ENCODE results near the gene WWC1.
A peak's percentile ranks its signal among the peaks of the same experiment; 100 is the strongest.

The WWC1 gene

DNA sequence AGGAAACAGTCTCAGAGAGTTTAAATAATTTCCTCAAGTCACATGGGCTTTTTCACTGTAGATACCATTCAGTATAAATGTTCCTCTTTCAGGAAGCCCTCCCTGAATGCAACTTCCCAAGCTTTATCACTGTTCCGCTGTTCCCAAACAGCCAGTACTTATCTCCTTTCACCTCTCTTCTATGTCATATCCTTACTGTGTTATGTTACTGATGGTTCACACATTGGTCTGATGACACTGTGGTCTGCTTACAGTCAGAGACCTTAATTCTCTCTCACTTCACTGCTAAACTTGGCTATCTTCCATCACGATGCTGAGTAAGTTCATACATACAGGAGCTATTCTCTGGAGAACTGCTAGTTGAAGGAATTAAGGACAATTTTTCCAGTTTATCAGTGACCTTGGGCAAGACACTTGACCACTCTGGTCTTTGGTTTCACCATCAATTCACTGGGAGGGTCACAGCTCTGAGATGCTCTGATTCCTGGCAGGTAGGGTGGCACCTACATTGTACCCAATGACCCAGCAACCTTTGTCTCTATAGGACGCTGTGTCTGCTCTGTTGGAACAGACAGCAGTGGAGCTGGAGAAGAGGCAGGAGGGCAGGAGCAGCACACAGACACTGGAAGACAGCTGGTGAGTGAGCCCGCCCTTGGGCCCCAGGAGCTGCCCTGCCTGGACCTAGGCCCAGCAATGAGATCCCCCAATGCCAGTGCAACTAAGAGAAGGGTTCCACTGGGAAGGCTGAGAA is 152.7 kb downstream of the WWC1 start:
- DNase-seq (ENCODE audit: low read depth): no peak

DNA sequence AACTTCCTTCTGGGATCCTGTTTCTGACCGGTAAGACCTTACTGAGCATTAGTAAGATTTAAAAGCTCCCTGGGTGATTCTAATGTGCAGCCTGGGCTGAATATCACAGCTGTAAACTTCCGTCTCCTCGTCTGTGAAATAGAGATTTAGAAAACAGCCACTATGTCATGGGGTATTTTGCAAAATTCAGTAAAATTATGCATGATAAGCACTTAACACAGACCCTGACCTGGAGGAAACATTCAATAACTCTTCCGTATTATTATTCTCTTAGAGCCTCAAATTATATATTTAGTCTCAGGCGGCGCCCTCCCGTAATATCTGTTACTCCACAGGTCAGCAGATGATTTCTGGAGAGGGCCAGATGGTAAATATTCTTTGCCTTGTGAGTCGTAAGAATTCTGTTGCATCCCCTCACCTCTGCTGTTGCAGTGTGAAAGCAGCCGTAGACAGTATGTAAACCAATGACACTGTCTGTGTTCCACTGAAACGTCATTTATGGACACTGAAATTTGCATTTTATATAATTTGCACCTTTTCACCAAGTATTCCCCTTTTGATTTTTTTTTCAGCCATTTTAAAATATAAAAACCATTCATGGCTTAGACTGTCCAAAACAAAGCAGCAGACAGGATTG is 155.7 kb downstream of the WWC1 start:
- no peak for DNase-seq (ENCODE audit: low read depth)

DNA sequence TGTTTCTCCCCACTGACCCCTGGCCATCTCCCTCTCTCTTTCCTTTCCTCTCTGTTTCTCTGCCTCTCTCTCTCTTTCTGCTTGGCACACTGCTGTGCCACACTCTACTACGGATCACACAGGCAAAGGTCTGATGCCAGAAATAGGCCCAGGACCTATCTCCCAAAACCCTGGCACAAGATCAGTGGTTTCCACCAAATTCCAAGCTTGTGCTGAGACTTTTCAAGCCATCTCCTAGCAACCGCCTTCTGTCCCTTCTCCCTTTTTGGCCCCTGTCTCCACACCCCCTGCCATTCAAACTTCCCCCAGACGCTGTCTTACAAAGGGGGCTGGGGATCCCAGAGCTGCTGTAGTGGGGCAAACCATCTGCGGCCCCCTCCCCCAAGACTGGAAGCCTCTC is 156.4 kb downstream of the WWC1 start:
- no peak for DNase-seq (ENCODE audit: low read depth)

DNA sequence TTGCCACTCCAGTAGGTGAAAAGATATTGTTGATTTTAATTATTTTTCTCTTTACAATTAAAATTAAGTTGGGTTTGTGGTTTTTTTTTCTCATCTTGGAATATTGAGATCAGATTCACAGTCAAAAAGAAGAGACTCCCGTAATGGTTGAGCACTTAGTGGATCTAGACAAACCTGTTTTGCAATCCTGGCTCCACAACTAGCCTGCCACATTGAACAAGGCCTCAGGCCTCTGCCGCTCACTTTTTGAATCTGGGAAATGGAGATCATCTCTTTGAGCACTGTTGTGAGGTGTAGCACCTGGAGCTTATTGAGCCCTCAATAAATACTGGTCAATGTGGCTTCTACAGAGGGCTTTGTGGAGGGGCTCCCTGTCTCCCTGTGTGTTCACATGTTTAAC is 157.7 kb downstream of the WWC1 start:
- no peak for DNase-seq (ENCODE audit: low read depth)

DNA sequence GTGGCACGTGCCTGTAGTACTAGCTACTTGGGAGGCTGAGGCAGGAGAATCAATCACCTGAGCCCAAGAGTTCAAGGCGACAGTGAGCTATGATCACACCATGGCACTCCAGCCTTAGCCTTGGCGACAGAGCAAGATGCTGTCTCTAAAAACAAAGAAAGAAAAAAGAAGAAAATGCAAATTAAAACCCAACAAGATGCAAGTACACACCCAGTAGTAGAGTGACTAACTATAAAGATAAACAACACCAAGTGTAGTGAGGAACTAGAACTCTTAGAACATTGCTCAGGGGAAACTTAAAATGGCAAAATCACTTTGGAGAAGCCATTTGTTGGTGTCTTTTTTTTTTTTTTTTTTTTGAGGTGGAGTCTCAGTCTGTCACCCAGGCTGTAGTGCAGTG is 160.1 kb downstream of the WWC1 start:
- DNase-seq (ENCODE audit: low read depth): no peak

DNA sequence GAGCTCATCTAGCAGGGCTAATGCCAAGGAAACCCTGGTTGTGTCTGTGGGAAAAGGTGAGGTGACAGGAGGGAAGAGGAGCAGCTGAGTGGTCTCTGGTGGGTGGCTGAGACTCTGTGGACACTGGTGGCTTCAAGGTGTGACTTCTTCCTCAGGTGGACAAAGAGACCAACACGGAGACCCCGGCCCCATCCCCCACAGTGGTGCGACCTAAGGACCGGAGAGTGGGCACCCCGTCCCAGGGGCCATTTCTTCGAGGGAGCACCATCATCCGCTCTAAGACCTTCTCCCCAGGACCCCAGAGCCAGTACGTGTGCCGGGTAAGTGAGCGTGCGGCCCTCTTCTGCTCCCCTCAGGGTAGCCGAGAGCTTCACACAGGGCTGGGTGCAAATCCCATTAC is 163.8 kb downstream of the WWC1 start:
- DNase-seq (ENCODE audit: low read depth): no peak

DNA sequence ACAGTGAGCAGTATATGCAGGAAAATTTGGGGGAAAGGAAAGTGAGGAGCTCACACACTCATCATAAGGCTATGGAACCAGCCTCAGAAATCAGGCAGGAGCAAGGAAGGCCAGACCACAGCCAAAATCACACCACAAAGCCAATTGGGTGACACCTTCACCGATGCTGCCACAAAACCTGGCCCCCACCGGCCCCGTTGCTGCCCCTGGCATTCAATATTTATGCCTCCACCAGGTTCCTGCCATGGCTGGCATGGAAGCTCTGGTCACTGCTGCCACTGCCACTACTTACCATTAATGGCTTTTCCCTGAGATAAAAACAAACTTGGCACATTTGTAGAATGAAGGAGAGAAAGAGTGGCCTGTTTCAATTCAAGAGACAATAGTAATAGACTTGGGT is 166.1 kb downstream of the WWC1 start:
- no peak for DNase-seq (ENCODE audit: low read depth)

DNA sequence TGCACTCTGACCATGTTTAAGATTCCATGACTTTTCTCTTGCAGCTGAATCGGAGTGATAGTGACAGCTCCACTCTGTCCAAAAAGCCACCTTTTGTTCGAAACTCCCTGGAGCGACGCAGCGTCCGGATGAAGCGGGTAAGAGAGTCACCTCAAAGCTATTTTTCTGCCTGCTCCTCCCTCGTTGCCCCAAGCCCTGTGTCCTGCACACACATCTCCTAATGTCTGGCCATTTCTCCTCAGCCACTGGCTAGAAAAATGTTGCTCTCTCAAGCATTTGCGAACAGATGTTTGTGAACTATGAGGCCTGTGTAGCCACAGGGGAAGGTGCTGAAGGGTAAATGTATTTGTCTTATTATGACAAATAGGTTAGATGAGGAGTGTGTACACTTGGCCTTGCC is 169.2 kb downstream of the WWC1 start:
- no peak for DNase-seq (ENCODE audit: low read depth)

DNA sequence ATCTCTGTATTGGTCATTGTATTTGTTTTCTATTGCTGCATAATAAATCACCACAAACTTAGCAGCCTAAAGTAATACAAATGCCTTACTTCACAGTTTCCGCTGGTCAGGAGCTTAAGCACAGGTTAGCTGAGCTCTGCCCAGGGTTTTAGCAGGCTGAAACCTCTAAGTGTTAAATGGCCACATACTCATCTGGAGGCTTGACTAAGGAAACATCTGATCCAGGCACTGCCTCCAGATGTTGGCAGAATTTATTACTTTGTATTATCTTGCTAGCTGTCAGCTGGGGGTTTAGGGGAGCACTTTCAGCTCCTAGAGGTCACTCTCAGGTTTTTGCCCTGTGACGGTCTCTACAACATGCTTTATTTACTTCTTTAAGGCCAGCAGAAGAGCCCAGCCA is 171.6 kb downstream of the WWC1 start:
- DNase-seq (ENCODE audit: low read depth): no peak

DNA sequence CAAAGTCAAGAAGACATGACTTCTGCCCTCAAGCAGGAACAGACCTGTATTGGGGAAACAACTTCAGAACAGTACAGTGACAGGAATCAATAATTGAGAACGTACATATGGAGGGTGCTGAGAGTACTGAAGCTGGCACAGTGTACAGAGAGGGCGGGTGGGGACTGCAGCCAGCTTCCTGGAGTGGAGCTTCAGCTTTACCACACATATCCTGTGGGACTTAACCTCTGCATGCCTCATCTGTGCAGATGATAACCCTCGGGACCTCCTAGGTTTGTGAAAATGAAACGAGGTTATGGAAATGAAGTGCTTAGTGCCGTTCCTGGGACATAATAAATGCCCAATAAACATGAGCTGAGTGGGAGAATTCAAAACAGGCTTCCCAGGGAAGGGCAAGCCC is 172.8 kb downstream of the WWC1 start:
- DNase-seq (ENCODE audit: low read depth): no peak

DNA sequence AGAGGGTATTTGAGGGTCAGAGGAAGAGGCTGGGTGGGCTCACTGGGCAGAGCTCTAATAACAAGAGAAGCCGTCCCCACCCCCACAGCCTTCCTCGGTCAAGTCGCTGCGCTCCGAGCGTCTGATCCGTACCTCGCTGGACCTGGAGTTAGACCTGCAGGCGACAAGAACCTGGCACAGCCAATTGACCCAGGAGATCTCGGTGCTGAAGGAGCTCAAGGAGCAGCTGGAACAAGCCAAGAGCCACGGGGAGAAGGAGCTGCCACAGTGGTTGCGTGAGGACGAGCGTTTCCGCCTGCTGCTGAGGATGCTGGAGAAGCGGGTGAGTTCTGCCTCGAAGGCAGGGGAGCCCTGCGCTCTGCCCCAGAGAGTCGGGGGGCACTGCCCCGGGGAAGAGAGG is 173.2 kb downstream of the WWC1 start:
- no peak for DNase-seq (ENCODE audit: low read depth)

DNA sequence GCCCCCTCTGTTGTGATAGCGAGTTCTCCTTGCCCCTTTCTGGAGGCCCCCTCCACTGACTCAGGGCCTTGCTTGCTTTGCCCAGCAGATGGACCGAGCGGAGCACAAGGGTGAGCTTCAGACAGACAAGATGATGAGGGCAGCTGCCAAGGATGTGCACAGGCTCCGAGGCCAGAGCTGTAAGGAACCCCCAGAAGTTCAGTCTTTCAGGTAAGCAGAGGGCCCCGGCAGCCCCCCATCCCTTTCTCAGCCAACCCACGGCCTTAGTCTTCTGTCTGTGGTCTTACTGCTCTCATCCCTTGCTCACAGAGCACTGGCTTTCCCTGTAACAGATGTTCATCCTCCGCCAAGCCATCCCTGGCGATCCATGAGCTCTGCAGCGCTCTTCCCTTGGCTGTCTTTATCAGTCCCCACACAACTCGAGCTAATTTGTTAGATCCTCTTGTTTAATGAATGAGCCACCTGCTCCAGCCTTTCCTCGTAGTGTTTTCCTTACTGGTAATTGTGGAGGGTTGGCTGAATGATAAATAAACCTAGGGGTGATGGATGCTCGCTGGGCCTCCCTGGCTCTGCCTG is 176.4 kb downstream of the WWC1 start:
- no peak for DNase-seq (ENCODE audit: low read depth)

DNA sequence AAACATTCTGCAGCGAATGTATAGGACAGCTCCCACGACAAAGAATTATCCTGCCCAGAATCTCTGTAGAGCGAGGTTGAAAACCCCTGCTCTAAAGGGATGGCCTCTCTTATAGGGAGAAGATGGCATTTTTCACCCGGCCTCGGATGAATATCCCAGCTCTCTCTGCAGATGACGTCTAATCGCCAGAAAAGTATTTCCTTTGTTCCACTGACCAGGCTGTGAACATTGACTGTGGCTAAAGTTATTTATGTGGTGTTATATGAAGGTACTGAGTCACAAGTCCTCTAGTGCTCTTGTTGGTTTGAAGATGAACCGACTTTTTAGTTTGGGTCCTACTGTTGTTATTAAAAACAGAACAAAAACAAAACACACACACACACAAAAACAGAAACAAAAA is 177.4 kb downstream of the WWC1 start:
- no peak for DNase-seq (ENCODE audit: low read depth)

DNA sequence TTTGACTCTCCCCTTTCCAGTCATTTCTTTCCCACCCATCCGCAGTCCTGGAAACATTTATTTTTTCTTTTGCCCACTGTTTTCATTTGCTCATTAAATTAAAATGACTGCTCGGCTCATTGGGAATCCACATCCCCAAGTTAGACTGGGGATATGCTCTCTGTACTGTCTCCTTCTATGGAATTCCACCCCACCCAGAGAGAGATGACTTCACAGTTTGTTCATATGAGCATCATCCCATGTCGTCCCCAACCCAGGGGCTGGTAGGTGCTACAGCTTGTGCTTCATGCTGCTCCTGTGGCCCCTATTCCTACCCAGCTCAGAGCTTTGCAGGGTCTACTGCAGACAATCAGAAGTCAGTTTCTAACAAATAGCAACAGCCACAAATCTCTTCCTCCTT is 178.4 kb downstream of the WWC1 start:
- DNase-seq (ENCODE audit: low read depth): no peak

DNA sequence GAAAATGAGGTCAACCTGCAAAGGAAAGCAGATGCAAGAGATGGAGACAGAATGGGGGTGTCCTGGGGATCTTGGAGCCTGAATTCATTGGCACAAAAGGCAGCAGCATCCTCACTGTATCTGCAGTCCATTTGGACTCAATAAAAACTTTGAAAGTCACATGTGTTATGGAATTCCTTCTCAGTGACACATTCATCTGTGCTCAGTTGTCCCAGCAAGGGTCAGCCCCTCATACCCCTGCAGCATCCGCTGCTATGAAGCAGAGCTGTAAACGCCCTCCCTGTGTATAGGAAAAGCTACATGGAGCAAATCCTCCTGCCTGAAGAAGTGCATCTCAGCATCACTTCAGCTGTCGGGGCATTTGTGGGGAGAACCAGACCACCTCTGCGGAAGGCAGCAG is 180.3 kb downstream of the WWC1 start:
- DNase-seq (ENCODE audit: low read depth): no peak

DNA sequence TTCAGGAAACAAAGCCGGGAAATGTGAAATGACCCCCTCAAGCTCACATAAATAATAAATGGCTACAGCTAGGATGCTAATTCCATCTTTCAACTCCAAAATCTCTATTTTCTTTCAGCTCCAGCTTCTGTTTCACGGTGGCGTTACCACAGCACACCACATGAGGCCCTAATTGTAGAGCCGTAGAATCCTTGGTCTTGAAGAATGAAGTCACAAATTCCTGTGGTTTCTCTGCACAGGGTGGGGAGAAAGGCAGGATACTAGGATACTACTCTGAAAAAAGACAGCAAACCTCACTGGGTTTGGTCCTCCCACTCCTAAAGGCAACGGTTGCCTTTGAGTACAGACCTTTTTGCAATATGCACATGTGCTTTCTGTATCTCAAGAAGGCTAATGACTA is 180.9 kb downstream of the WWC1 start:
- peak; percentile 81 for DNase-seq (ENCODE audit: low read depth)

DNA sequence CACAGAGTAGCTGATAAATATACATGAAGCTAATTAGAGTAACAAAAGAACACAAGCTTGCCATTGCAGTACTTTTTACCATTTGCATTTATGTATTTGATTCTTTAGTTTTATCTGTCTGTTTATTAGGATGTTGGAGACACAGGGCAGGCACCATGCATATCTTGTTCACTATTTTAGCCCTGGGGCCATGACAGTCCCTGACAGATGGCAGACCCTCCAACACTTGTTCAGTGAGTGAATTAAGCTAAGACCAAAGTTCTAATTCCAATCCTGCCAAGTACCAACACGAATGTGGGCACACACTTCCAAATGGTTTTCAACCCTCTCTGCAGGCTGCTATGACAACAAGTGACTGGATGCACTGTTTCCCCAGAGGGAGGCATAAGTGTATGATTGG is 182.9 kb downstream of the WWC1 start:
- DNase-seq (ENCODE audit: low read depth): no peak

DNA sequence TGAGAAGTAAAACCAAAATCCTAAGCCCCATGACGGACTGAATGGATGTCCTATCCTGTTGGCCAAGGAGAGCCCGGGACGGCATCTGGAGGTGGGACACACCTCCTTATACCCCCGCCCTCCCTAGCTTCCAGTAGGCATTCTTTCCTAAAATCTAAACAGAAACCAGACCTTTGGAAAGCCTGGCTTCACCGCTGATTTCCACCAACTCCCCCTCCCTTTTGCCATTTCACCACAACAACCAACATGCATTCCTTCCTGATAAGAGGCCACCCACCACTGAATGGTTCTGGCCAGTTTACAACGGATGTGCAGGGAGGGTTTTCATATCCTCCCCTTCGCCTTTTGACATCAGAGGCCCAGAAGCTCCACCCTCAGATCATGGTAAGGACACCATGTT is 185.6 kb downstream of the WWC1 start:
- DNase-seq (ENCODE audit: low read depth): no peak

DNA sequence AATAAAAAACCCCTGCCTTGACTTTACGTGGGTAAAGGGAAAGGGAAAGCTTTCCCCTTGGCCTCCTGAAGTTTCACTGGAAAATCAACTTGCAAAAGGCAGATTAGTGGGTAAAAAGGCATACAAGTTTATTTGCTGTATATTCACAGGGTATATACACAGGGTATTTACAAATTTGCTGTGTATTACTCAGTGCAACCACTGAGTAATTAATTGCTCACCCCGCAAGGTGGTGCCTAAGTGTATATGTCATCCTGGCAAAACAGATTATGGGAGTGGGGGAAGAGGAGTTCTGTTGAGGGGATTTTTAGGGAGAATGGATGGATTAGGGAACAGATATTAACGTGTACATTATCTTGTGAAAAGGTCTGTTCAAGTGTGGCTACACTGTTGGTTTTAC is 187.7 kb downstream of the WWC1 start:
- DNase-seq (ENCODE audit: low read depth): no peak

DNA sequence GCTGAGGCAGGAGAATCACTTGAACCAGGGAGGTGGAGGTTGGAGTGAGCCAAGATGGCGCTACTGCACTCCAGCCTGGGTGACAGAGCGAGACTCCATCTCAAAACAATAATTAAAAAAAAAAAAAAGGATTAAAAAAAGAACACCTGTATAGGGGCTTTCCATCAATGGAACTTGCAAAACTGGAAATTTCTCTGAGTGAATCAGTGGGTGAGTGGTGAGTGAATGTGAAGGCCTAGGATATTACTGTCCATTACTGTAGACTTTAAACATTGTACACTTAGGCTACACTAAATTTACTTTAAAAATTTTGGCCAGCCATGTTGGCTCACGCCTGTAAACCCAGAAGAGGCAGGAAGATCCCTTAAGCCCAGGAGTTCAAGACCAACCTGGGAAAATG is 189.2 kb downstream of the WWC1 start:
- no peak for DNase-seq (ENCODE audit: low read depth)

DNA sequence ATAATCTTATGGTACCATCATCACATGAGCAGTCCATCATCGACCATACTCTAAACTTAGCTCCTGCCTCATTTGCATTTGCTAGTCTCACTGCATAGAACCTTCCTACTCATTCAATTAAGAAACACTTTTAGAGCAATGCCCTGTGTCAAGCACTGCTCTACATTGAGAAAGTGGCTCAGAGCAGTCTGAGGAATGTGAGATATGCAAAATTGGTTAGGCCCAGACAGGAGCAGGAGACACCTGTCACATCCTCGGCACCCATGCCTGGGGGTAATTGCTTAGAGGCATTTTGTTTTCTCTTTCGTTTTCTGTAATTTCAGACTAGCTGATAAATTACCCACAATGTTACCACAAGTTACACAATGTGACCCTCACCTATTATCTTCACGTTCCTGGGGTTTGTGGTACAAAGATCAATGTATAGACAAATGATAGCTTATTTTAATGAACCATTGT is 189.9 kb downstream of the WWC1 start:
- DNase-seq (ENCODE audit: low read depth): no peak

DNA sequence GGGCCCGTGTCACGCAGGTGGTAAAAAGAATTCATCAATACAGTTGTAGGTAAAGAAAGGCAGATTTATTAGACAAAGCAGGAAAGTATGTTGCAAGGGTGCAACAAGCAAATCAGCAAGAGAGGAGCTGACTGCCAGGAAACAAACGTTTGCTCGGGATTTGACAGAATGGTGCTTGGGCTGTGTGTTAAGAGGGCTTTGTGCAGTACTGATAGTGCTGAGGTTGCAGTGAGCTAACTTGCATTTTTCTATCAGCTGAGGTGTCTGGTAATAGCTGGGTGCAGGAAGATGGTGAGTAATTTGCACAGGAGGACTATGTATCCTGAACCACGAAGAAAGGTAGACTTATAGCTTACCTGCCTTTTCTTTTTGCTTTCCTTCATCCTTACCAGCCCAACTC is 190.9 kb downstream of the WWC1 start:
- no peak for DNase-seq (ENCODE audit: low read depth)

DNA sequence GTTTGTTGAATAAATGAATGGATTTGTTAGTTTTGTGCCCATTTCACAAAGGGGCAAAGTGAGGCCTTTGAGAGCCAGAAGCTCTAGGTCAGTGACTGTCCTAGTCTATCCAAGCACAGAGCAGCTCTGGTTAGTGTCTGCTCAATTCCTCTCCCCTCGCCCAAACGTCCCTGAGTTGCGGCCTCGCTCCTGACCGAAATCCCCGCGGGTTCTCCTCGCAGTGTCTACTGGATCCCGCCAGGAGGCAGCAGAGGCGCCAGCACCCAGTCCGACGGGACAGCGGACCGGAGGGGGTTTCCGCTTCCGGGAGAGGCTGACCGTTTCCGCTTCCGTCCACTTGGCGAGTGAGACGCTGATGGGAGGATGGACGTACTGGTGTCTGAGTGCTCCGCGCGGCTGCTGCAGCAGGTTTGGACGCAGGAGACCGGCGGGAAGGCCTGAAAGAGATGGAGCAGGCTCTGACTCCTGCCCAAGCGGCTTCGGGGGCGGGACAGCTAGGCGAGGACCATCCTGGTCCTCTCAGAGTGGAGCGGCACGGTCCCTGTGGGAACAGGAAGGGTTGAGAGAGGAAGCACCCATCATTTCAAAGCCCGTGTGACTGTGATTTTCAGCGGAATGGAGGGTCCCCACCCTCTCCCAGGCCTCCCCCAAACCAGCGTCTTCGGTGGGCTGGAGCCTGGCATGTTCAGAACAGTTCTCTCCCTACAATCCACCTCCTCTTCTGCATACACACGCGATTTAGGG is 194.9 kb downstream of the WWC1 start, which contains the start of gene RARS1:
TSS of gene RARS1 (plus strand) at position 336 of the 744 bp plus-strand sequence. CDS start at position 364, 28 bp downstream.
- peak; percentile 87 for DNase-seq (ENCODE audit: low read depth)
